IPS-18a (cell line): Measurements from ENCODE around the gene ZNF516.
A peak's percentile ranks its signal among the peaks of the same experiment; 100 is the strongest.
"Not testable (repeated sequence)": the region's sequence is repeated elsewhere in the genome, so short reads cannot be mapped to it uniquely, and the experiment has no call there.

Experiments
- H3K27ac ChIP-seq: one replicate; pipeline ENCODE4 v1.5.1; 2013; ENCODE audit warnings: low read length
- H3K27me3 ChIP-seq: one replicate; pipeline ENCODE4 v1.6.1; 2013; ENCODE audit warnings: mild to moderate bottlenecking, low read length; ENCODE audit not compliant: control insufficient read depth, insufficient read depth
- H3K36me3 ChIP-seq: one replicate; pipeline ENCODE4 v1.6.1; 2013; ENCODE audit warnings: low read depth, low read length; ENCODE audit not compliant: control insufficient read depth
- H3K4me1 ChIP-seq: one replicate; pipeline ENCODE4 v1.6.1; 2013; ENCODE audit warnings: low read depth, low read length; ENCODE audit not compliant: control insufficient read depth
- H3K4me3 ChIP-seq: one replicate; pipeline ENCODE4 v1.5.1; 2013; ENCODE audit warnings: low read length
- H3K9ac ChIP-seq: one replicate; pipeline ENCODE4 v1.6.1; 2013; ENCODE audit warnings: mild to moderate bottlenecking, low read length, moderate library complexity
- H3K9me3 ChIP-seq: one replicate; pipeline ENCODE4 v1.6.1; 2013; ENCODE audit warnings: low read depth, low read length; ENCODE audit not compliant: control insufficient read depth

ZNF516 gene

GRCh38 chr18:76495006-76495370 is at the start of gene ZNF516:
TSS of gene ZNF516 (minus strand) at chr18:76495242. CDS start at chr18:76443054, 52,188 bp downstream.
- no peak within 1 kb of the TSS for H3K27ac ChIP-seq
- peaks cover 58% of the 10 kb centered on the region for H3K27me3 ChIP-seq

GRCh38 chr18:76538846-76539245 is 43.8 kb upstream of the ZNF516 start:
- H3K27me3 ChIP-seq, result no peaks in the 10 kb centered on the region
- no peak overlapping the region for H3K4me3 ChIP-seq
- no peaks in the 10 kb centered on the region for H3K4me1 ChIP-seq
- no peak overlapping the region for H3K27ac ChIP-seq
- no peaks in the 10 kb centered on the region for H3K36me3 ChIP-seq
- H3K9me3 ChIP-seq, result no peaks in the 10 kb centered on the region
- no peak overlapping the region for H3K9ac ChIP-seq

More at GRCh38 chr18:76495006-76495370, at the start of gene ZNF516:
- H3K4me1 ChIP-seq, result peaks cover 29% of the 10 kb centered on the region
- H3K9me3 ChIP-seq, result no peaks in the 10 kb centered on the region
- H3K4me3 ChIP-seq, result peak within 1 kb of the TSS; percentile 87
- H3K36me3 ChIP-seq, result no peaks in the 10 kb centered on the region
- H3K9ac ChIP-seq, result peak within 1 kb of the TSS; percentile 70

- no peaks in the 10 kb centered on the region for H3K9me3 ChIP-seq
- H3K4me3 ChIP-seq, result no peak overlapping the region
- H3K9ac ChIP-seq, result no peak overlapping the region
- no peaks in the 10 kb centered on the region for H3K27me3 ChIP-seq
- H3K36me3 ChIP-seq, result no peaks in the 10 kb centered on the region
- no peaks in the 10 kb centered on the region for H3K4me1 ChIP-seq
- no peak overlapping the region for H3K27ac ChIP-seq
Measured at GRCh38 chr18:76537621-76538020, 42.6 kb upstream of the ZNF516 start.

GRCh38 chr18:76536593-76536992 is 41.6 kb upstream of the ZNF516 start:
- H3K27me3 ChIP-seq, result not testable (repeated sequence)

GRCh38 chr18:76532875-76533274 is 37.8 kb upstream of the ZNF516 start:
- H3K9me3 ChIP-seq, result no peaks in the 10 kb centered on the region
- peaks cover 14% of the 10 kb centered on the region for H3K4me1 ChIP-seq

More at GRCh38 chr18:76536593-76536992, 41.6 kb upstream of the ZNF516 start:
- H3K9ac ChIP-seq, H3K4me3 ChIP-seq, H3K27ac ChIP-seq, H3K36me3 ChIP-seq, H3K4me1 ChIP-seq, H3K9me3 ChIP-seq: not testable (repeated sequence)

GRCh38 chr18:76530846-76531245 is 35.8 kb upstream of the ZNF516 start:
- peaks cover 12% of the 10 kb centered on the region for H3K27me3 ChIP-seq
- no peak overlapping the region for H3K27ac ChIP-seq
- no peaks in the 10 kb centered on the region for H3K36me3 ChIP-seq
- peaks cover 15% of the 10 kb centered on the region for H3K4me1 ChIP-seq
- no peak overlapping the region for H3K9ac ChIP-seq
- no peak overlapping the region for H3K4me3 ChIP-seq
- H3K9me3 ChIP-seq, result no peaks in the 10 kb centered on the region

More at GRCh38 chr18:76532875-76533274, 37.8 kb upstream of the ZNF516 start:
- H3K27ac ChIP-seq, result no peak overlapping the region
- no peak overlapping the region for H3K4me3 ChIP-seq
- H3K27me3 ChIP-seq, result peaks cover 9% of the 10 kb centered on the region
- H3K36me3 ChIP-seq, result no peaks in the 10 kb centered on the region
- H3K9ac ChIP-seq, result no peak overlapping the region

GRCh38 chr18:76530391-76530790 is 35.3 kb upstream of the ZNF516 start:
- Histone ChIP-seq H3K9me3 (no peaks in the 10 kb centered on the region), H3K27ac (no peak overlapping the region), H3K27me3 (peaks cover 12% of the 10 kb centered on the region), H3K4me1 (peaks cover 15% of the 10 kb centered on the region), H3K4me3 (no peak overlapping the region), H3K36me3 (no peaks in the 10 kb centered on the region), H3K9ac (no peak overlapping the region)

- H3K36me3 ChIP-seq, result no peaks in the 10 kb centered on the region
- no peak overlapping the region for H3K4me3 ChIP-seq
- peaks cover 12% of the 10 kb centered on the region for H3K27me3 ChIP-seq
- no peak overlapping the region for H3K9ac ChIP-seq
- H3K4me1 ChIP-seq, result peaks cover 23% of the 10 kb centered on the region
- no peak overlapping the region for H3K27ac ChIP-seq
- no peaks in the 10 kb centered on the region for H3K9me3 ChIP-seq
Measured at GRCh38 chr18:76529433-76529811, 34.4 kb upstream of the ZNF516 start.

- Histone ChIP-seq H3K9me3 (no peaks in the 10 kb centered on the region), H3K27ac (no peak overlapping the region), H3K9ac (no peak overlapping the region), H3K4me1 (peaks cover 23% of the 10 kb centered on the region), H3K27me3 (peaks cover 12% of the 10 kb centered on the region), H3K4me3 (peak overlapping the region; percentile 43), H3K36me3 (no peaks in the 10 kb centered on the region)
Measured at GRCh38 chr18:76528477-76529432, 33.7 kb upstream of the ZNF516 start.

- Histone ChIP-seq H3K27me3 (peaks cover 12% of the 10 kb centered on the region), H3K36me3 (no peaks in the 10 kb centered on the region), H3K9me3 (no peaks in the 10 kb centered on the region), H3K9ac (no peak overlapping the region), H3K4me3 (no peak overlapping the region), H3K4me1 (peaks cover 36% of the 10 kb centered on the region), H3K27ac (no peak overlapping the region)
Measured at GRCh38 chr18:76525911-76526310, 30.9 kb upstream of the ZNF516 start.

GRCh38 chr18:76524900-76525698 is 30.1 kb upstream of the ZNF516 start:
- no peaks in the 10 kb centered on the region for H3K9me3 ChIP-seq
- H3K4me3 ChIP-seq, result peak overlapping the region; percentile 79
- peaks cover 39% of the 10 kb centered on the region for H3K4me1 ChIP-seq
- peak overlapping the region; percentile 85 for H3K9ac ChIP-seq
- H3K36me3 ChIP-seq, result no peaks in the 10 kb centered on the region
- no peak overlapping the region for H3K27ac ChIP-seq
- peaks cover 12% of the 10 kb centered on the region for H3K27me3 ChIP-seq
